ENCODE results near the gene PLBD1. TPM values are rescaled to one million over a fixed set of nuclear protein-coding genes. Genes with fewer than 3 reads are reported as not detected.

Gene PLBD1
- polyA plus RNA-seq, 1 of the 3 experiments (the other 2 are of a cell fraction): 0.10 TPM

DNA sequence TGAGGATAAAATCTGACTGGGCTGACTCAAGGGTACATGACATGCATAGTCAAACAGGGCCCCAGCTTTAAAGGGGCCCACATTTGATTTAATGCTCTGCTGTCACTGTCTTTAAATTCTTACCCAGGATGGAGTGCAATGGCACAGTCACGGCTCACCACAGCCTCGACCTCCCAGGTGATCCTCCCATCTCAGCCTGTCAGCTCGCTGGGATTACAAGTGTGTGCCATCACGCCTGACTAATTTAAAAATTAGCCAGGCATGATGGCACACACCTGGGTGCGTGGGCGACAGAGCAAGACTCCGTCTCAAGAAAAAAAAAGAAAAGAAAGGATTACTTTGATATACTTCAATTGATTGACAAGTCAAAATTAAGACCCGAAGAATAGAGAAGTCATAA lies 9.2 kb upstream of the PLBD1 start:
- Histone ChIP-seq H3K4me3 (ENCODE audit: low read depth in 2 of 2, low read length in 1 of 2) (no peak overlapping the region), H3K9ac (no peak overlapping the region), H2AFZ (ENCODE audit: low read depth) (no peak overlapping the region), H3K4me1 (ENCODE audit: control insufficient read depth in 1 of 2, insufficient read depth in 2 of 2, low read depth in 1 of 2, low read length in 1 of 2) (no peaks in the 10 kb centered on the region), H3F3A (replicated peaks; ENCODE audit: insufficient read depth) (no peaks in the 10 kb centered on the region), H3K9me3 (no peaks in the 10 kb centered on the region), H4K20me1 (ENCODE audit: insufficient read depth) (no peaks in the 10 kb centered on the region), H3K36me3 (replicated peaks in 1 of 2; ENCODE audit: control insufficient read depth in 1 of 2, insufficient read depth in 2 of 2, low read length in 1 of 2) (no peaks in the 10 kb centered on the region), H3K27ac (ENCODE audit: low read depth in 2 of 2, low read length in 1 of 2) (no peak overlapping the region), H3K9me2 (no peaks in the 10 kb centered on the region), H3K4me2 (no peak overlapping the region), H3K79me2 (ENCODE audit: insufficient read depth) (no peaks in the 10 kb centered on the region), H3K27me3 (ENCODE audit: insufficient read depth) (no peaks in the 10 kb centered on the region)
- POLR2A ChIA-PET: no interaction called here
- DNase-seq: no peak
- TF ChIP-seq MXI1 (IDR thresholded peaks at IDR 0.05; ENCODE audit: low read depth, low read length): no peak
- TF ChIP-seq RCOR1 (IDR thresholded peaks at IDR 0.05; ENCODE audit: low read length): no peak
- TF ChIP-seq, protein P1, sequence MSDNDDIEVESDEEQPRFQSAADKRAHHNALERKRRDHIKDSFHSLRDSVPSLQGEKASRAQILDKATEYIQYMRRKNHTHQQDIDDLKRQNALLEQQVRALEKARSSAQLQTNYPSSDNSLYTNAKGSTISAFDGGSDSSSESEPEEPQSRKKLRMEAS (IDR thresholded peaks at IDR 0.05; ENCODE audit: low read depth): no peak
- TF ChIP-seq GABPA (IDR thresholded peaks at IDR 0.05; ENCODE audit: low read depth): no peak
- no peak for TF ChIP-seq NFIC (IDR thresholded peaks at IDR 0.05; ENCODE audit: borderline replicate concordance)
- TF ChIP-seq FOSL2 (IDR thresholded peaks at IDR 0.05; ENCODE audit: borderline replicate concordance, low read depth): no peak
- no peak for TF ChIP-seq RFX5 (IDR thresholded peaks at IDR 0.05; ENCODE audit: low read length)
- TF ChIP-seq YY1 (IDR thresholded peaks at IDR 0.05; ENCODE audit: low read depth): no peak
- no peak for TF ChIP-seq FOXJ3 (CRISPR knock-in tag; IDR thresholded peaks at IDR 0.05)
- TF ChIP-seq, protein P2, sequence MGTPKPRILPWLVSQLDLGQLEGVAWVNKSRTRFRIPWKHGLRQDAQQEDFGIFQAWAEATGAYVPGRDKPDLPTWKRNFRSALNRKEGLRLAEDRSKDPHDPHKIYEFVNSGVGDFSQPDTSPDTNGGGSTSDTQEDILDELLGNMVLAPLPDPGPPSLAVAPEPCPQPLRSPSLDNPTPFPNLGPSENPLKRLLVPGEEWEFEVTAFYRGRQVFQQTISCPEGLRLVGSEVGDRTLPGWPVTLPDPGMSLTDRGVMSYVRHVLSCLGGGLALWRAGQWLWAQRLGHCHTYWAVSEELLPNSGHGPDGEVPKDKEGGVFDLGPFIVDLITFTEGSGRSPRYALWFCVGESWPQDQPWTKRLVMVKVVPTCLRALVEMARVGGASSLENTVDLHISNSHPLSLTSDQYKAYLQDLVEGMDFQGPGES (IDR thresholded peaks at IDR 0.05; ENCODE audit: low read depth, low read length): no peak
- TF ChIP-seq, protein P3, sequence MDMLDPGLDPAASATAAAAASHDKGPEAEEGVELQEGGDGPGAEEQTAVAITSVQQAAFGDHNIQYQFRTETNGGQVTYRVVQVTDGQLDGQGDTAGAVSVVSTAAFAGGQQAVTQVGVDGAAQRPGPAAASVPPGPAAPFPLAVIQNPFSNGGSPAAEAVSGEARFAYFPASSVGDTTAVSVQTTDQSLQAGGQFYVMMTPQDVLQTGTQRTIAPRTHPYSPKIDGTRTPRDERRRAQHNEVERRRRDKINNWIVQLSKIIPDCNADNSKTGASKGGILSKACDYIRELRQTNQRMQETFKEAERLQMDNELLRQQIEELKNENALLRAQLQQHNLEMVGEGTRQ (IDR thresholded peaks at IDR 0.05; ENCODE audit: borderline replicate concordance, low read depth, low read length): no peak
- TF ChIP-seq TAF1 (IDR thresholded peaks at IDR 0.05; ENCODE audit: borderline replicate concordance, low read depth, low read length): no peak
- no peak for TF ChIP-seq FOXM1 (IDR thresholded peaks at IDR 0.05; ENCODE audit: low read depth)
- TF ChIP-seq, protein P4, sequence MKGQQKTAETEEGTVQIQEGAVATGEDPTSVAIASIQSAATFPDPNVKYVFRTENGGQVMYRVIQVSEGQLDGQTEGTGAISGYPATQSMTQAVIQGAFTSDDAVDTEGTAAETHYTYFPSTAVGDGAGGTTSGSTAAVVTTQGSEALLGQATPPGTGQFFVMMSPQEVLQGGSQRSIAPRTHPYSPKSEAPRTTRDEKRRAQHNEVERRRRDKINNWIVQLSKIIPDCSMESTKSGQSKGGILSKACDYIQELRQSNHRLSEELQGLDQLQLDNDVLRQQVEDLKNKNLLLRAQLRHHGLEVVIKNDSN (IDR thresholded peaks at IDR 0.05; ENCODE audit: borderline replicate concordance, low read depth): no peak
- 16% methylated on average over 7 of the region's 8 CpGs for WGBS (ENCODE audit: low lambda C conversion rate)
- CTCF ChIA-PET: no interaction called here

DNA sequence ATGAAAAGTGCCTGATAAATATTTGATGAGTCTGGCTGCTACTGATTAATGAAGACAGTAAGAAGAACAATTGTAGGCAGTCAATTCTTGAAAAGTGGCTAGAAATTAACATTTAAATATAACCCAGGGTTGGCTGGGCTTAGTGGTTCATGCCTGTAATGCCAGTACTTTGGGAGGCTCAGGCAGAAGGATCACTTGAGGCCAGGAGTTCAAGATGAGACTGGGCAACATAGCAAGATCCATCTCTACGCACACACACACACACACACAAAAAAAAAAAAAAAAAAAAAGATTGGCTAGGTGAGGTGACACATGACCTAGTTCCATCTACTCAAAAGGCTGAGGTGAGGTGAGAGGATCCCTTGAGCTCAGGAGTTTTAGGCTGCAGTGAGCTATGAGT lies 7.9 kb upstream of the PLBD1 start:
- 26% methylated on average over 1 of the region's 1 CpG for WGBS (ENCODE audit: low lambda C conversion rate)
- Histone ChIP-seq H3K4me1 (ENCODE audit: control insufficient read depth in 1 of 2, insufficient read depth in 2 of 2, low read depth in 1 of 2, low read length in 1 of 2) (no peaks in the 10 kb centered on the region), H2AFZ (ENCODE audit: low read depth) (no peak overlapping the region), H4K20me1 (ENCODE audit: insufficient read depth) (no peaks in the 10 kb centered on the region), H3K27ac (ENCODE audit: low read depth in 2 of 2, low read length in 1 of 2) (no peak overlapping the region), H3K9me3 (no peaks in the 10 kb centered on the region), H3K9me2 (no peaks in the 10 kb centered on the region), H3K4me2 (no peak overlapping the region), H3K9ac (no peak overlapping the region), H3F3A (replicated peaks; ENCODE audit: insufficient read depth) (no peaks in the 10 kb centered on the region), H3K79me2 (ENCODE audit: insufficient read depth) (no peaks in the 10 kb centered on the region), H3K27me3 (ENCODE audit: insufficient read depth) (no peaks in the 10 kb centered on the region), H3K4me3 (ENCODE audit: low read depth in 2 of 2, low read length in 1 of 2) (no peak overlapping the region), H3K36me3 (replicated peaks in 1 of 2; ENCODE audit: control insufficient read depth in 1 of 2, insufficient read depth in 2 of 2, low read length in 1 of 2) (no peaks in the 10 kb centered on the region)
- DNase-seq: no peak
- CTCF ChIA-PET: no interaction called here
- POLR2A ChIA-PET: no interaction called here
- TF ChIP-seq EZH2phosphoT487 (IDR thresholded peaks at IDR 0.05; ENCODE audit: borderline replicate concordance, low read depth): no peak
- TF ChIP-seq FOXM1 (IDR thresholded peaks at IDR 0.05; ENCODE audit: low read depth): no peak
- TF ChIP-seq NRF1 (IDR thresholded peaks at IDR 0.05; ENCODE audit: low read depth, low read length): no peak
- no peak for TF ChIP-seq RCOR1 (IDR thresholded peaks at IDR 0.05; ENCODE audit: low read length)
- TF ChIP-seq FOSL2 (IDR thresholded peaks at IDR 0.05; ENCODE audit: borderline replicate concordance, low read depth): no peak
- TF ChIP-seq, protein P5, sequence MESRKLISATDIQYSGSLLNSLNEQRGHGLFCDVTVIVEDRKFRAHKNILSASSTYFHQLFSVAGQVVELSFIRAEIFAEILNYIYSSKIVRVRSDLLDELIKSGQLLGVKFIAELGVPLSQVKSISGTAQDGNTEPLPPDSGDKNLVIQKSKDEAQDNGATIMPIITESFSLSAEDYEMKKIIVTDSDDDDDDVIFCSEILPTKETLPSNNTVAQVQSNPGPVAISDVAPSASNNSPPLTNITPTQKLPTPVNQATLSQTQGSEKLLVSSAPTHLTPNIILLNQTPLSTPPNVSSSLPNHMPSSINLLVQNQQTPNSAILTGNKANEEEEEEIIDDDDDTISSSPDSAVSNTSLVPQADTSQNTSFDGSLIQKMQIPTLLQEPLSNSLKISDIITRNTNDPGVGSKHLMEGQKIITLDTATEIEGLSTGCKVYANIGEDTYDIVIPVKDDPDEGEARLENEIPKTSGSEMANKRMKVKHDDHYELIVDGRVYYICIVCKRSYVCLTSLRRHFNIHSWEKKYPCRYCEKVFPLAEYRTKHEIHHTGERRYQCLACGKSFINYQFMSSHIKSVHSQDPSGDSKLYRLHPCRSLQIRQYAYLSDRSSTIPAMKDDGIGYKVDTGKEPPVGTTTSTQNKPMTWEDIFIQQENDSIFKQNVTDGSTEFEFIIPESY (IDR thresholded peaks at IDR 0.05; ENCODE audit: borderline replicate concordance, low read depth): no peak
- TF ChIP-seq RFX5 (IDR thresholded peaks at IDR 0.05; ENCODE audit: low read length): no peak
- no peak for TF ChIP-seq RXRA (IDR thresholded peaks at IDR 0.05; ENCODE audit: borderline replicate concordance, low read depth)
- TF ChIP-seq, protein P3 (IDR thresholded peaks at IDR 0.05; ENCODE audit: borderline replicate concordance, low read depth, low read length): no peak
- no peak for TF ChIP-seq RAD21 (IDR thresholded peaks at IDR 0.05; ENCODE audit: low read length)
- no peak for TF ChIP-seq POLR2AphosphoS5 (IDR thresholded peaks at IDR 0.05; ENCODE audit: low read depth, low read length)
- TF ChIP-seq, protein P1 (IDR thresholded peaks at IDR 0.05; ENCODE audit: low read depth): no peak
- TF ChIP-seq, protein P4 (IDR thresholded peaks at IDR 0.05; ENCODE audit: borderline replicate concordance, low read depth): no peak

All from SK-N-SH (cell line).